ENCODE data around the gene KRR1. TPM values are rescaled to one million over a fixed set of nuclear protein-coding genes. Genes with fewer than 3 reads are reported as not detected.

Gene KRR1
- total RNA-seq, 1 donor from 2014 or later: 59.4 TPM

DNA sequence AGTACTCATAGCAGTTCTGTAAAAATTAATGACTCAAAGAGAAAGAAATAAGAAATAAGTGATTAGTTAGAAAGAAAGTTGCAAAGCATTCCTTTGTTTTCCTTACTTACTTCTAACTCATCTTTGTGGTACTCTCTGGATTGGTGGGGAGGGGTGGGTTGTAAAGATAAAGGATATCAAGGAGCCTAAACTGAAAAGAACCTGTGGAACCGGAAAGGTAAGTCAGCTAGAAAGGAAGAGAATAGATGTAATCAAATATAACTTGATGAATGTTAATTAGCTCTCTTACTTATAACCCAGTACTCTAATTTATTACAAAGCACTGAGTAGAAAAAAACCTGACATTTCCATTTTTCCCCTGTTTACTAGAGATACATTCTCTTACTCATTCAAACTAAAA is 37.5 kb upstream of the KRR1 start:
- Mint-ChIP-seq H3K4me1 (peaks cover 25% of the 10 kb centered on the region), H3K9me3 (no peaks in the 10 kb centered on the region), H3K36me3 (ENCODE audit: low read depth) (no peaks in the 10 kb centered on the region), H3K4me3 (no peak overlapping the region), H3K27me3 (ENCODE audit: low read depth) (no peaks in the 10 kb centered on the region), H3K27ac (ENCODE audit: unreplicated experiment) (no peak overlapping the region)
- no peak for DNase-seq (ENCODE audit: low read depth, low spot score)
- TF ChIP-seq CTCF (conservative IDR thresholded peaks at IDR 0.05): no peak

GRCh38 chr12:75545636-75546035 is 34.2 kb upstream of the KRR1 start:
- TF ChIP-seq CTCF (conservative IDR thresholded peaks at IDR 0.05): no peak
- no peak overlapping the region for H3K4me3 Mint-ChIP-seq
- no peaks in the 10 kb centered on the region for H3K27me3 Mint-ChIP-seq (ENCODE audit: low read depth)
- peaks cover 13% of the 10 kb centered on the region for H3K4me1 Mint-ChIP-seq
- no peaks in the 10 kb centered on the region for H3K36me3 Mint-ChIP-seq (ENCODE audit: low read depth)
- H3K9me3 Mint-ChIP-seq: no peaks in the 10 kb centered on the region
- no peak overlapping the region for H3K27ac Mint-ChIP-seq (ENCODE audit: unreplicated experiment)
- DNase-seq (ENCODE audit: low read depth, low spot score): no peak

DNA sequence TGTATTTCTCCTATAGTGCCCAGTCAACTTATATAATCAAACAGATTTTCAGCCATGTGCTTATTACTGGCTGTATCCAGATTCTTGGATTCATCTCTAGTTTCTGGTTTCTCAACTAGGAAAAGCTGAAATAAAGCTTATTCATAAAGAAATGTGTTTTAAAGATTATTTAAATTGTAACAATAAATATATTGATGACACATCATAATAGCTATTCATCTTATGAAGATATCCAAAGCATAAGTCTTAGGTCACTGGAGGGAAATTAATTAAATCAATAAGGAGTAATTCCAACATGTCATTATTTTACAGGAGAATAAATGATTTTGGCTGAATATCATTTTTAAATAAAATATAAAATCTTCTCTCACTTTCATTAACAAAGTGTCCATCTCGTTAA is 32.1 kb upstream of the KRR1 start:
- no peak for DNase-seq (ENCODE audit: low read depth, low spot score)
- Mint-ChIP-seq H3K27ac (ENCODE audit: unreplicated experiment) (no peak overlapping the region), H3K4me1 (peaks cover 4% of the 10 kb centered on the region), H3K9me3 (no peaks in the 10 kb centered on the region), H3K4me3 (no peak overlapping the region), H3K27me3 (ENCODE audit: low read depth) (no peaks in the 10 kb centered on the region), H3K36me3 (ENCODE audit: low read depth) (no peaks in the 10 kb centered on the region)
- TF ChIP-seq CTCF (conservative IDR thresholded peaks at IDR 0.05): no peak

- Mint-ChIP-seq H3K27me3 (ENCODE audit: low read depth) (no peaks in the 10 kb centered on the region), H3K4me1 (peaks cover 4% of the 10 kb centered on the region), H3K9me3 (no peaks in the 10 kb centered on the region), H3K4me3 (no peak overlapping the region), H3K36me3 (ENCODE audit: low read depth) (no peaks in the 10 kb centered on the region), H3K27ac (ENCODE audit: unreplicated experiment) (no peak overlapping the region)
- TF ChIP-seq CTCF (conservative IDR thresholded peaks at IDR 0.05): no peak
- DNase-seq (ENCODE audit: low read depth, low spot score): no peak
These were observed 31.5 kb upstream of the KRR1 start for GRCh38 chr12:75542942-75543341.

- Mint-ChIP-seq H3K27ac (ENCODE audit: unreplicated experiment) (no peak overlapping the region), H3K4me3 (no peak overlapping the region), H3K9me3 (no peaks in the 10 kb centered on the region), H3K27me3 (ENCODE audit: low read depth) (no peaks in the 10 kb centered on the region), H3K36me3 (ENCODE audit: low read depth) (no peaks in the 10 kb centered on the region), H3K4me1 (no peaks in the 10 kb centered on the region)
- DNase-seq (ENCODE audit: low read depth, low spot score): no peak
- no peak for TF ChIP-seq CTCF (conservative IDR thresholded peaks at IDR 0.05)
These were observed 28.5 kb upstream of the KRR1 start for GRCh38 chr12:75539889-75540288.

DNA sequence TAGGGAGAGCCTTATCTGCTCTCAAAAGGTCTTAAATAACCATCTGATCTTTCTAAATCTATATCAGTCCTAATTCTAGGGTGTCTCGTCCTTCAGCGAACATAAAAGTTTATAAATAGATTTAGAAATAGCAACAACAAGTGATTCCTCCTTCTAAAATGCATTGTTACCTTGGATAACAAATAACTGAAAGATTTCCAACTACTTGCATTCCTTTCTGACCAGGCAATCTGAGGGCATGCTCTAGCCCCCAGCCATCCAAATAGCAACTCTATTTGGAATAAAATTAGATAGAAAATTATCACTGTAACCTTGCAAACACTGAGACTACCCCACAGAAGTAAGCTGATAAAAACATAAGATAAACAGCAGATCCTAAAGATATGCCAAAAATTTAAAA is 21.8 kb upstream of the KRR1 start:
- Mint-ChIP-seq H3K36me3 (ENCODE audit: low read depth) (no peaks in the 10 kb centered on the region), H3K27ac (ENCODE audit: unreplicated experiment) (no peak overlapping the region), H3K4me1 (peaks cover 1% of the 10 kb centered on the region), H3K27me3 (ENCODE audit: low read depth) (no peaks in the 10 kb centered on the region), H3K9me3 (no peaks in the 10 kb centered on the region), H3K4me3 (no peak overlapping the region)
- no peak for TF ChIP-seq CTCF (conservative IDR thresholded peaks at IDR 0.05)
- no peak for DNase-seq (ENCODE audit: low read depth, low spot score)

Measured in neural crest cell (in vitro differentiated cells).